ENCODE measurements around the gene RMI1. TPM values are rescaled to one million over a fixed set of nuclear protein-coding genes. Genes with fewer than 3 reads are reported as not detected.

RMI1 gene
- total and polyA plus RNA-seq, 2 of the 8 experiments (the other 6 are each of a cell fraction or from before 2014, with no cell fraction given) = 3.0 to 34.1 TPM

DNA sequence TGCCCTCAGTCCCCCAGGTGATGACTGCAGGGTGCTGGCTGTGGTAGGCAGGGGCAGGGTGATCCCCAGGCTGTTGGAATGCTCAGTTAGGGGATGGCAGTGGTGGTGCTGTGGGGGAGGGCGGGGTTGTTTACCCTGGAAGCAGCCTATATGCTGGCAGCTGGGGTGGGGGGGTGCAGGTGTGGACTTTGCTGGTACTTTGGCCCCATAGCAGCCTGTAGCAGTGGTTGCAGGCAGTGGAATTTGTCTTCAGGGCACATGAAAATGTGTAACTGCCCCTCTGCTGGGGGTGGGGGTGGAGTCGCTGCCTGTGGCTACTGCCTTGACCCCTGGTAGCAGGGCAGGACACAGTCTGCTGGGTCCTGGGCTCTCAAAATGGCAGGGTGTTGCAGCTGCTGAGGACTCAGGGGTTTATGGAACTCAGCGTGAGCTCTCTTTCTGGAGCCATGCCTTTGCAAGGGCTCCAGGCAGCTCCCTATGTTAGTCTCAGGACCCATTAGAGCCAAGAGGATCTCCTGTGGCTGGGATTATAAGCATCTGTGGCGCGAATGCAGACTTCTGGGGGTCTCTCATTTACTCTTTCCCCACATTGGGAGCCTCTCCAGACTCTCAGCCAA is 65.0 kb downstream of the RMI1 start (continued):
- TF ChIP-seq TAF1 (IDR thresholded peaks at IDR 0.05; ENCODE audit: low read depth, low read length) (no peak), FOSL1 (IDR thresholded peaks at IDR 0.05; ENCODE audit: insufficient read depth, low read depth, low read length) (no peak), PHF8 (conservative IDR thresholded peaks at IDR 0.05; ENCODE audit: low read depth, low read length) (no peak), NRF1 (IDR thresholded peaks at IDR 0.05; ENCODE audit: low read depth, low read length) (no peak)

Small RNAs within 50 kb of the gene (microRNA-seq; reads per million reads assigned to microRNA genes)
- 35.2 to 71.1 reads per million in 2 experiments for gene MIR7-1 (ENCODE audit: borderline microRNAs expressed in 2 of 2, borderline number of aligned reads in 2 of 2, borderline replicate concordance in 1 of 2)

Small RNAs within 50 kb of the gene (small RNA-seq; reads per million reads assigned to genes)
- gene RF00019 (ENCODE audit: insufficient read depth) = not detected

Other genes starting within 250 kb of the RMI1 start
- 5.3 and 5.7 TPM in 2 replicates for gene GKAP1, start 163.0 kb upstream of the RMI1 start, total RNA-seq (2021; fragmentation: NEBNext Ultra II Directional; extraction: Animal tissue kit (Norgen Biotek cat#: 25700))
- 0.69 and 0.97 TPM in 2 replicates for gene GKAP1, start 163.0 kb upstream of the RMI1 start, polyA plus RNA-seq (2011; rRNA removed)
- 4.6 and 7.0 TPM in 2 replicates for gene KIF27, start 59.4 kb upstream of the RMI1 start, total RNA-seq (2021; fragmentation: NEBNext Ultra II Directional; extraction: Animal tissue kit (Norgen Biotek cat#: 25700))
- 0.24 and 0.47 TPM in 2 replicates for gene KIF27, start 59.4 kb upstream of the RMI1 start, polyA plus RNA-seq (2011; rRNA removed)
- 851 and 887 TPM in 2 replicates for gene HNRNPK, start 590 bp upstream of the RMI1 start, total RNA-seq (2021; fragmentation: NEBNext Ultra II Directional; extraction: Animal tissue kit (Norgen Biotek cat#: 25700))
- 414 and 560 TPM in 2 replicates for gene HNRNPK, start 590 bp upstream of the RMI1 start, polyA plus RNA-seq (2011; rRNA removed)